Measurements from ENCODE around the gene FBXL13.
A peak's percentile ranks its signal among the peaks of the same experiment; 100 is the strongest.
"Not testable (repeated sequence)": the region's sequence is repeated elsewhere in the genome, so short reads cannot be mapped to it uniquely, and the experiment has no call there.

The FBXL13 gene

GRCh38 chr7:103074519-103075336 is at the start of gene FBXL13, which contains the start of gene ARMC10:
TSS of gene FBXL13 (minus strand) at chr7:103074796.
TSS of gene ARMC10 (plus strand) at chr7:103075140. CDS start at chr7:103075273, 133 bp downstream.
- peak; percentile 95 for DNase-seq

GRCh38 chr7:103123529-103123928 is 48.9 kb upstream of the FBXL13 start:
- DNase-seq, result no peak

- no peak for DNase-seq
Observed at GRCh38 chr7:103121641-103122040, 47.0 kb upstream of the FBXL13 start.

GRCh38 chr7:103120362-103120761 is 45.8 kb upstream of the FBXL13 start:
- DNase-seq, result no peak

GRCh38 chr7:103119791-103120291 is 45.2 kb upstream of the FBXL13 start:
- DNase-seq, result no peak

- no peak for DNase-seq
Observed at GRCh38 chr7:103117465-103117864, 42.9 kb upstream of the FBXL13 start.

- no peak for DNase-seq
Observed at GRCh38 chr7:103116991-103117390, 42.4 kb upstream of the FBXL13 start.

GRCh38 chr7:103116511-103116910 is 41.9 kb upstream of the FBXL13 start:
- no peak for DNase-seq

- DNase-seq, result no peak
Observed at GRCh38 chr7:103115771-103116170, 41.2 kb upstream of the FBXL13 start.

GRCh38 chr7:103114576-103115008 is 40.0 kb upstream of the FBXL13 start:
- DNase-seq, result no peak

GRCh38 chr7:103113164-103113563 is 38.6 kb upstream of the FBXL13 start:
- DNase-seq, result no peak

- DNase-seq, result not testable (repeated sequence)
Observed at GRCh38 chr7:103106703-103107070, 32.1 kb upstream of the FBXL13 start.

GRCh38 chr7:103106005-103106702 is 31.6 kb upstream of the FBXL13 start:
- no peak for DNase-seq

GRCh38 chr7:103101543-103101942 is 26.9 kb upstream of the FBXL13 start:
- DNase-seq, result no peak

GRCh38 chr7:103100348-103100747 is 25.8 kb upstream of the FBXL13 start:
- DNase-seq, result no peak

- no peak for DNase-seq
Observed at GRCh38 chr7:103097041-103097440, 22.4 kb upstream of the FBXL13 start.

- not testable (repeated sequence) for DNase-seq
Observed at GRCh38 chr7:103095558-103095957, 21.0 kb upstream of the FBXL13 start.

- DNase-seq, result no peak
Observed at GRCh38 chr7:103094102-103094501, 19.5 kb upstream of the FBXL13 start.

- no peak for DNase-seq
Observed at GRCh38 chr7:103093429-103093828, 18.8 kb upstream of the FBXL13 start.

- DNase-seq, result not testable (repeated sequence)
Observed at GRCh38 chr7:103092321-103092720, 17.7 kb upstream of the FBXL13 start.

GRCh38 chr7:103083210-103083609 is 8.6 kb upstream of the FBXL13 start:
- DNase-seq, result no peak

- DNase-seq, result no peak
Observed at GRCh38 chr7:103082497-103082896, 7.9 kb upstream of the FBXL13 start.

- DNase-seq, result no peak
Observed at GRCh38 chr7:103080923-103081322, 6.3 kb upstream of the FBXL13 start.

GRCh38 chr7:103079836-103080235 is 5.2 kb upstream of the FBXL13 start:
- DNase-seq, result no peak

All from activated CD8-positive, alpha-beta memory T cell treated with anti-CD3 and anti-CD28 coated beads, Interleukin-2, amount 50 U/mL, for 48 hours (primary cell).